ENCODE measurements around the gene NRXN3.

Gene NRXN3

DNA sequence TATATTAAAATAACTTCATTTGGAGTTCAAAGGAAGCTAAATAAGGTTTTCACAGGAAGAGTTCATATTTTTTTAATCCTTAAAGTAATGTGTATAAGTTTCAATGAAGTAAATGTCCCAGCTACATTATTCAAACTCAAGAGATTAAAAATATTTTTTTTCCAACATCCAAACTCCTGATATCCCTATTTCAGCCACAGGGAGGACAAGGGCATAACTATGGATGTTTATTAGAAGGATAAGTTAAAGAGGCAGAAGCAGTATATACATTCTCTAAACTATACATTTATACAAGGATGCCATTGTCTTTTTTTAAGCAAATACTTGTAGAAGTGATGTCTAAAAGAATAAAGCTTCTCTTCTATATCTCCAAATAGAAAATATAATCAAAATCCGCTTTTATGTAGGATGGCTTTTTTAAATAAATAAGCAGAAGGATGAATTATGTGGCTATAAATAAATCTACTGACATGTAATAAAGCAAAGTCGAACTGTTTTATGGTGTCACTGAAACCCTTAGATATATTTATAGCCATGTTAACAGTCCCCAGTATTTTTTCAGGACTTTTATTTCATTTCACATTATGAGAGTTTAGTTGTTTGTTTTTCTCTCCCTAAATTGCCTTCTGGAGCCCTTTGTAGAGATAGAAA, 1104.6 kb downstream of the NRXN3 start:
- no peak for DNase-seq

DNA sequence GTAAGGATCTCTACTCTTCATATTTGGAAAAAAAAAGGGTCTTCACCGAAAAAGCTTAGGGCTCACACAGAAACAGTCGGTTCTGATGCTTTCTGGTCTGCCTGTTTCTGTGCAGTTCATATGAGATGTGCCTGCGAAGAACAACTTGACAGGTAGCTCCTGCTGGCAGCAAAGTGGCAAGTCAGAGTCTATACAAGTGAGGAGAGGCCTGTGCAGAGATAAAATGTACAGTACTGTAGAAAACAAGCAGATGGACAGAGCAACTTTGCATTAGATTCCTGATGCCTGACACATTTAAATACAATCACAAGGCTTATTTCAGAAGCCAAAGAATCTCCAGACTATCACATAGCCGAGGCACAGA, 1105.1 kb downstream of the NRXN3 start:
- no peak for DNase-seq

DNA sequence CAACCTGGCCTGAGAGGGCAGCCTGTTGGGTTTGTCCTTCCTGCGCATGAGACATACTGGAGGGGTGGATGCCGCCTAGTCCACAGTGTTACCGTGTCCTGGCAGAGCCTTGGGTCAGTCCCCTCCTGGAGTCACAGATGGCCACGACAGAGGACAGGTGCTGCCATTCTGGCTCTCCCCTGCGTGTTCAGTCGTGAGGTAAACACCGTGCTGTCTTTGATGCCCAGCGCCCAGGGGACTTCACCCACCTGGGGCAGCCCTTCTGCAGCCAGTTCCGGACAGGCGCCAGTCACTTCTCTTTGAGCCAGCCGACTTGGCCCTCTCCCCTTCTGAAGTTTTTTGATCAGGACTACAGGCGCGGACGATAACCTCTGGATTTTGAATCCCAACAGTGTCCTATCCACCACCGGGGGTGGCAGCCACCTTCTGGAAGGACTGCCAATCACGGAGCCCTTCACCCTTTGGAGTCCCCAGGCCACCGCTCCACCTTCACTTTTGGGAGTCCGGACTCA, 1108.2 kb downstream of the NRXN3 start:
- no peak for DNase-seq

DNA sequence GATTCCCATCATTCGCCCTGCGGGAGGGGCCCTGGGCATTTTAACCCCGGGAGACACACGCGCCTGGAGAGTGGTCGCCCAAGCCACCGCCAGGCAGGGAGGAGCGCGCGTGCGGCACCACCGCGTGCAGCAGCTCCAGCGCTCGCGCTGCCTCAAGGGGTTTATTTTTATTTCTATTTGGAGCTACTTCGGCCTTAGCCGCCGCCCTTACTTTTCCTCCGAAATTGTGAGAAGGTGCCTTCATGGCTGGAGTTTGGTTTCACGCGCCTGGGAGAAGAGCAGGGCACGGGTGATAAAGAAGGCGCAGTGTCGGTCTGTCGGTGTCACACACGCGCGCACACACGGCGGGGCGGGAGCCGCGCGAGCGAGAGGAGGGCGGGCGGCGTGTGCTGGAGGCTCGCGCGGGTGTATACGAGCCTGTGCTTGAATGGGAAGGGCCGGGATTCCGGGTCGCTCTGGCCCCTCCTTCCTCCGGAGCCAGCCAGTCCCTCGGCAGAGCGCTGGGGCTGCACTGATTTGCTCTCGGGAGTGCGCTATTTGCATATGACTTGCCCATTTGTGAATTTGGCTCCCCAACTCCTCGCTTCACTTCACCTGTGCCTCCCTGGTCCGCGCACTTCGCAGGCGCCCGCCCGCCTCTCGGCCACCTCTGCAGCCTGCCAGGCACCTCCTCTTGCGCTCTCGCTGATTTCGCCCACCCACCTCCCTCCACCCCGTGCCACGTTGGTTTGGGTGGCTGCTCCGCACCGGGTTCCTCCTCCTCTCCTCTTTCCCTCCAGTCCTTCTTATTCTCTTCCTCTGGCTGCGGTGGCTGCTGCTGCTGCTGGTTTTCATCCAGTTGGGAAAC, 1108.8 kb downstream of the NRXN3 start:
- DNase-seq = no peak

DNA sequence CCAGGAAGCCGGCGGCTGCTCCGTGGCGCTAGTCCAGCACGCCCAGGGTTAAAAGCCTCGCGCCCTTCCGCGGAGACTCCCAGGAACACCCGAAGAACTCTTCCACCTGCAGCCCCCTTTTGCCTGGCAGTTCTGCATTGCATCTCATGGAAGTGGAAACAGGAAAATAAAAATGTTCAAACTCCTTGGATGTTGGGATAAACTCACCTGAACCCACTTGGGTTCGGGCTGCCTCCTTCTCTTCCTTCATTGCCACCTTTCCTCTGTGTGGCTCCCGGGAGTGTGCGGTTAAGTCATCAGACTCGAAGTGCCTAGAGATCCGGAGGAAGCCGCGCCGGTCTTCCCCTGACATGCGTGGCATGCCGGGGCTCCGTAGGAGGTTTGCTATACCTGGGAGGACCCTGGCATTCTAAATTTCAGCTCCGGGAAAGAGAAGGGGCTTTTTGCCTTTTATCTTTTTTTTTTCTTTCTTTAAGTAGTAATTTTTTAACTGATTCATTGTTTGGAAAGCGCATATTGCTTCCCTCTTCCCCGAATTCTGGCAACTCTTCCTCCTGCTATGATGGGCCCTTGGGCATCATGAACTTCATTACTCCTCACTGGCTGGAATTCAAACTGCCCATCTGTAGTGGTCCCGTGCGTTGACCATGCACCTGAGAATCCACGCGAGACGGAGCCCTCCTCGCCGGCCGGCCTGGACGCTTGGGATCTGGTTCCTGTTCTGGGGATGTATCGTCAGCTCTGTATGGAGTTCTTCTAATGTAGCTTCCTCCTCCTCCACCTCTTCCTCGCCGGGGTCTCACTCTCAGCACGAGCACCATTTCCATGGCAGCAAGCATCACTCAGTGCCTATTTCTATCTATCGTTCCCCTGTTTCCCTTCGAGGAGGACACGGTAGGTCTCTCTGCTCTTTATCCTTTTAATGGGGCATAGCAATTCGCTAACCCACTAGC, 1109.7 kb downstream of the NRXN3 start:
- DNase-seq = no peak

DNA sequence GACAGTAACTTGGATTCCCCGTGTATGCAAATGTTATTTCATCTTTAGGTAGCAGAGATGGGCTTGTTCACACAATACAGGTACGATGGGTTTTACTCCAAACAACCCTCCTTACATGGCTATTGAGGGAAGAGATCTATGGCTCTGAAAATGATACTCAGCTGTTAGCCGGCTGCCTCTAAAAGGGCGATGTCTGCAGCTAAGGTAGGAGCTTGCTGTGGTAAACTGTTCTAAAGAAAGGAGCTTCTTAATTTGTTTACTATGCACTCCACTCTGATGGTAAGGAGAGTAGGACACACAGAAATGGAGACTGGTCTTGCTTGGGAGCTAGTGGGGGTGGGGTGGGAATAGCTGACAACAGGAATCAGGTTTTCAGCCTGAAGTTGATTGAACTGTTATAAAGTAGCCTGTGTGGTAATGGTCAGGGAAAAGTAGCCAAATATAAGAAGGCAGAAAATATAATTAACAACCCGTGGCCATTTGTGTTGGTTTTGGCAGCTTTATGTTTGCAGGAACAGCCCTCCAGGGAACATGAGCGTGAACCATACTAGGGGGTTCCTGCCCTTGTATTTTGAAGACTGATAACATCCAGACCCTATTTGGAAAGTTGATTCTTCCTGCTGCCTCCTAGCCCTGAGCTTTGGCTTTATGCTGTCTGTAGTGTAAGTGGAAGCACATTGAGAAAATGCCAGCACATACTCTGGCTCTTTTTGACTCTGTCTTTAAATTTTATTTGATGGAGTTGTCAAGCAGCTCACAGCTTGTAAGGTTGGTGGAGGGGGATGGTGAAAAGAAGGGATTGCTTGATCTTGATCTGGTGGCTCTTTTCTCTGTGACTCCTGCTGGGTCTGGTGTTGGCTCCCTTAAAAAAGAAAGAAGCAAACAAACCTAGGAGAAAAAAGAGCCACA, 1111.3 kb downstream of the NRXN3 start:
- no peak for DNase-seq

DNA sequence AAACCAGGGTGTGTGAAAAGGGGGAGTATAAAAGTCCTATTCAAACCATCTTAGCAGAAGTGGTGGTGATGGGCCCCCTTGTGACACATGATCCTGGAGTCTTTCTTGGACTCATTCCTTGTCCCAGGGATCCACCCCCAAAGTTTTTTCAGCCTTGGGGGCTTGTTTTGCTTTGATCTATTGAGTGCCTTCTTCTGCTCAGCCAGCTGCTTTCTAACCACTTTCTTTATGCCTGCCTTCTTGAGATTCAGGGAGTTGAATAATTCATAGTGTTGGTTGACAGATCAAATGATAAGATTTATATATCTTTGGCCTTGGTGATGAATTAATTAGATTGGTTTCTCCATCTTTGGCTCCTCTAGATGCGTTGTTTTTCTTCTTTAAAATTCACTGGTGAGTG, 1114.4 kb downstream of the NRXN3 start:
- DNase-seq = no peak

DNA sequence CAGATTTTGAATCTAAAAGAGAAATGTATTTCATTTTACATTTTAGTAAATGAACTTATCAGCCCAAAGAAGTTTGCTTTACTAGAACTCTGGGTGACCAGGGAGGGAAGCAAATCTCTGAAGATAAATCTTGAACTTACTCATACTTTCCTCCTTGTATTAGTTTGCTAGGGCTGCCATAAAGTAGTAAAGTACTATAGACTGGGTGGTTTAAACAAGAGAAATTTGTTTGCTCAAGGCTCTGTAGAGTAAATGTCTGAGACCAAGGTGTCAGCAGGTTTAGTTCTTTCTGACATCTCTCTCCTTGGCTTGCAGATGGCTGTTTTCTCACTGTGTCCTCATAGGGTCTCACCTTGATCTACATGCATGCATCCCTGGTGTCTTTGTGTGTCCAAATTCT, 1115.1 kb downstream of the NRXN3 start:
- no peak for DNase-seq

DNA sequence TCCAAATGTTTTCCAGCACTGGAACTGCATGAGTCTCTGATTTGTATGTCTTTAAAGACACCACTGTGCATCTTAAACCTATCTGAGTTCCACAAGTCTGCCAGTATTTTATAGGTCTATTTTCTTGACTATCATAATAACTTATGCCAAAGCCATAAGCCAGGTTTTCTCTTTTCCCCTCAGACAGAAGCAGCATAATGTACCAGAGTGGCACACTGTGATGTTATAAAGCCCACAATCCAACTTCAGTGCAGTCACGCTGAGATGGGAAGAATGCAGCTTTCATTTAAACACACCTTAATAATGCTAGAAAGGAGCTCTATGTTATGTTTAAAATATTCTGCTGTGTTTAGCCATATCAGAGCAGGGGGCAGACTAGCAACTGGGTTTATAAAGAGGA, 1117.8 kb downstream of the NRXN3 start:
- DNase-seq = no peak

DNA sequence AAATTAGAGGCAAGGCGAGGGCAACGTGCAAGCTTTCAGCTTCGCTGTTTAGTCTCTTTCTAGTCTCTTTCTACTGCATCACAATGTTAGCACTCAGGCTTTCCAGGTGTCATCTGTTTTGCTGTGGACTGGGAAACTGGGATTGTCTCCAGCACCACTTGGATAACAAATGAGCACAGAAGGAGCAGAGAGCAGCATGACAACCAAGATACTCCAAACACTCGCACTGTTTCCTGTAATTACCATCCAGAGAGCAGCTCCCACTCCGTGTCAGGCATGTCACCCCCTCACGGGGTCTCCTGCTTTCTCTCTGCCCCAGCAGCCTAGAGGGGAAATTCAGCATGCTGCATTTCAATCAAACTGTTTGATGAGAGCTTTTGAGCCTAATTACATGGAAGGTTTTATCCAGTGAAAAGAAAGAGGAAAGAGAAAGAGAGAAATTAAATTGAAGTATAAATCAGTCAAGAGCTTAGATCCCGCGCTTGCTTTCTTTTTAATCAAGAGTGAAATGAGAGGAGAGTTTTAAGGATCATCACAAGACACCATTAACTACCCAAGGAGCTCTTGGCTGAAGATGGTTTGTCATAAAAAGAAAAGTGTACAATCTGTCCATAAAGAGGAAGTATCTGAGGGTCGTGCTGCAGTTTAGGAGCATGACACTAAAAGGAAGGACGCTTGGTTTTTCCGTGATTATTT, 1123.5 kb downstream of the NRXN3 start:
- no peak for DNase-seq

DNA sequence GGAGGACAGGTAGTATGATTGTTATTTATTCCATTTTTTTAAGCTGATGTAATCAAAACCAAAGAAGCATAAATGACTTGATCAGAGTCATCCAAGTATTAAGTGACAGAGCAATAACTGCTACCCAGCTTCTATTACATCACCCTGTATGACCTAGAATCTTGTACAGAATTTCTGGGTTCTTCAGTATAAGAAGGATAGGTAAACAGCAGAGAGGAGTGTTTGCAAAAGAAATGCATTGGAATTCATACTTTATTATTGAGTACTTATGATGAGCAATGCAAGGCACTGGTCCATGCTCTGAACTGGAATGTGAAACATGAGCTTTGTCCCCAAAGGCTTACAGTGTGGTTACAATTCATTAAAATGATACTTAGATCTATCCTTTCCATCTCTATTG, 1124.3 kb downstream of the NRXN3 start:
- DNase-seq = no peak

DNA sequence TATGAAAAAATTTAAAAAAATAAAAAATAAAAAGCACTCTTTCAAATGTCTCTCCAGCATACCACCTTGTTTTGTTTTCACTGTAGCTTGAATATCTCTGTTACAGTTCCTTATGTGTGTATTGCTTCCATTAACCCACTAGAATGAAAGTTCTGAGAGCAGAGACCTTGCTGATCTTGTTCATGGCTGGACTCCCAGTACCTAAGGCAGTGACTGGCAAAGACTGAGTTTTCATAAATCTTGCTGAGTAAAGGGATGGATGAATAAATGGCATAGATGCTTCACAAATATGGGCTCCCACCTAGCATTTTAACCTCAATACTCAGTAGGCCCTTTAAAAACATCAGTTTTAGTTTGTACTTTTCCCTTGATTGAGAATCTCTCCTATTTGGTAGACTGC, 1125.2 kb downstream of the NRXN3 start:
- DNase-seq = no peak

DNA sequence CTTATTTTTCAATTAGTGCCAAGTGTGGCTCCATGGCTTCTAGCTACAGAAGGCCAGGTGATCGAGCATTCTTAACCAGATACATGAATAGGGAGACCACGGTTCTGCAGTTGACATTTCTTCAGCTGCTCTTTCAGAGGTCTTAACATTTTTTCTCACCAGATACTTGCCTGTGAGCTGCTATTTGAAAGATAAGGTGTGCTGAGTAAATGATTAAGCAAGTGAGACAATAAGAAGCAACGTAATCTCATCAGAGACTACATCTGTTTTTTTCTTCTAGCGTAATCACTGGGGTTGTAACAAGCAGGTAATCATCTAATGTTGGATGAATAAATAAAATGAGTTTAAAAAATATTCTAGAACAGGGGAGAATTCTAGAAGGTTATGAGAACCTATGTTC, 1128.2 kb downstream of the NRXN3 start:
- DNase-seq = no peak

DNA sequence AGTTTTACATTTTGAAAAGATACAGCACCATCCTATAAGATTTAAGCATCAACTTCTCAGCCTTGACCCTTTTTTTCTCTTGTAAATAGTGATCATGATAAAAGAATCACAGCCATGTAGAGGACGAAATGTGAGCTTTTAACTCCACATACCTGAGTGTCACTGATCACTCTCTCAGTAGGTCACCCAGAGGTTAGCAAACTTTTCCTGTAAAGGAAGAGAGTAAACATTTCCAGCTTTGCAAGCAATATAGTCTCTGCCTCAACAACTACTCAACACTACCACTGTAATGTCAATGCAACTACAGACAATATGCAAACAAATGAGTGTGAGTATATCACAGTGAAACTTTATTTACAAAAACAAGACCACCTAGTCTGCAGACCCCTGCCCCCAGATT, 1129.0 kb downstream of the NRXN3 start:
- DNase-seq = no peak

DNA sequence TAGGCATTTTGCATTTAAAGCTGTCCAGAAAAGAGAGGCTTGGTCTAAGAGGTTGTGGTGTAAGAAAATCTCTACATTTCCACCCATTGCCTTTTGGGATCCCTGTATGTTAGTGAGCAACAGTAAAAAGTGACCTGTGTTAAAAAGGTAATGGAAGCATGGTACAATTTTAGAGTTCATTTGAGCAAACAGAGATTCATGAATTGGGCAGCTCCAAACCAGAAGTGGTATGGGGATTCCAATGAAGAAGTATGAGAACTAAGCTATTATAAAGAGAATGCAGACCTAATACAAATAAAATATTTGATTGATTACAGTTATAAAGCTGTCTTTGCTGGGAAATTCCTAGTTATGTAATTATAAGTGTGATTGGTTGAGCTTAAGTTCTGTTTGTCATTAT, 1134.1 kb downstream of the NRXN3 start:
- DNase-seq = no peak

DNA sequence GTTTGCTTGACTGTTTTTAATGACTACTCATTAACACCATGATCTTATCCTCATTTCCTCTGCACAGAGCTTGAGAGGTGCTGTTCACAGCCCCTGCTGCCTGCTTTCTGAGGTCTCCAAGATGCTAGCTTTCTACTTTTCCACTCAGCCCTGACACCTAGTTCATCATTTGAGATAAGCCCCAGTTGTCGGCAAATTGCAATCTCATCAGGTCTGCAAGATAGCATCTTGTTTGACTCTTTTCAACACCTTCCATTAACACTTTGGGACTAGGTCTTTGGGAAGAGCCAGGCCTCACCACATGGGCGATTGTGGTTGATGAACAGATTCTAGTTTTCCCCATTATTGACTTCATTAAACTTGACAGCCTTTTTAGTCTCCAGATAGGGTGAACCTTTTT, 1136.4 kb downstream of the NRXN3 start:
- no peak for DNase-seq

DNA sequence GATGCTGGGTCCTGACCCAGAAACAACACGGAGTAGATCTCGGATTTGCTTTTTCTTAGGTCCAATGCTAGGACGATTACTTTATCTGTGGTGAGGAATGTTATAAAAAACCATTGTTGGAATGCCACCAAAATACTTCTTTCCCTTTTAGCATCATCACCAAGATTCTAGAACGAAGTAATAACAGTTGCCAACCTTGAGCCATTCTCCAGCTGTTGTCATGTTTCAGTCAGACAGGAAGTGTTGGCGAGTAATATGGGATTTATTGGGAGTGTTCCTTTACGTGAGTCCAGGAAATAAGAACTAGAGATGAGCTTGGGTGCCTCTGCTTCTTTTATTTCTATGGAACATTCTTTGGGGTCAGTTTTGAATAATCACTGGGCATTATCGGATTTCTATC, 1148.2 kb downstream of the NRXN3 start:
- no peak for DNase-seq

DNA sequence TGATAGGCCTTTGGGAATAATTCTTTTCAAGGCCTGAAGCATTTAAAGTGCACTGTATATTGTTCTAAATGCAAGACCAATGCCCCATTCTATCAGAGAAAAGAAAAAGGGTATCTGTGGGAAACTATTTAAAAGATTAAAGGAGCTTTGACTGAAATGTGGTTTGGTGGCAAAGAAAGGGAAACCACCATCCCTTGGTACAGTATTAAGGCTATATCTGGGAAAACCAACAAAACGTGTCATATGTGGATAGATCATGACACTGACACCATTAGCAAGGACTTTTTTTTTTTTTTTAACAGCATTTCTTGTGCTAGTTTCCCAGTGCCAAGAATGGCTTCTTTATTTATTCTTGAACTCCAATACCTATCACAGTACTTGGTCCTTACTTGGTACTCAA, 1150.4 kb downstream of the NRXN3 start:
- no peak for DNase-seq

DNA sequence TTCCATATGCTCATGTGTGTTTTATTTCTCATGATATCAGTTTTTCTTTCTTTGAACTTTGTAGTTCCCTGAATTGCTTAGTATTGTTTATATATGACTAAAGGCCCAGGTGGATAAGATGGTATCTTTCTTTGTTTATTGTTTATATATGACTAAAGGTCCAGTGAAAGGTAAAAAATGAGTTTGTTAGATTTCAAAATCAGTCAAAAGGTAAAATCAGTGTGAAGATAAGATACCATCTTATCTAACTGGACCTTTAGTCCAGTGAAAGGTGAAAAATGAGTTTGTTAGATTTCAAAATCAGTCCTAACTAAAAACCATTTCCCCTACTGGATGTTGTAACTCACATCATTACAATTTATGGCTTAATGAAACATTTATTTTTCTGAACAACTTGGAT, 1150.9 kb downstream of the NRXN3 start:
- no peak for DNase-seq

DNA sequence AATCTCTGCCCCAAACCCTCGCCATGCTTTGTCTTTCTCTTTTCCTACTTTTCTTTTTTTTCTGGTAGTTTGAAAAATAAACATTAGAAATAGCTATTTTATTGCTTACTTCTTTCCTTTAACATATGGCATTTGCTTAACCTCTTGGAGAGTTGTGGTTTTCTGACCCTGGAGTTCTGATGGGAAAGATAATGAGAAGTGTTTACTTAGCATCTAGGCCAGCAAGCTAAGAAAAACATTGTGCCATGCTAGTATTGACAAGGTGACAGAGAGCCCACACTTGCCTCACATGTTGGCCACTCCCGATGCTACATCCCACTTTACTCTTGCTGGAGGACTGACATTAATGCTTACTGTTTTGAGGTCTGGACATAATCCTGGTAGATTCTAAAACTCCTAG, 1154.9 kb downstream of the NRXN3 start:
- DNase-seq = no peak

DNA sequence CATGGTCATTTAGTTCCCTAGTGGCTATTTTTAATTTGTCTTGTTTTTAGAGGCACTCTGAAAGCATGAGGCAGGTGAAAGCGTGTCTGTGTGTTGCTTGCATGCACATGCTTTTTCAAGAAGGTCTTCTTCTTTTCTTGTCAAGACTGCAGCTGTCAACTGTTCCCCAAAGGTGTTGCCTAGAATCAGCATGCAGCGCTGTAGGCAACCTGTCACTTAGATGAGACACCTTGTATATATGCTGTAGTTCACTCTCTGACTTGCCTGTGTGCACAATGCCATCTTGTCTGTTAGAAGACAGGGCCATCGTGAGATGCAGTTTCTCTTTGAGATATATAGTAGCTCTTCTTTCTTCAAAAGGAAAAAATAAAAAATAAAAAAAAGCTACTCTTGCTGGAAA, 1155.4 kb downstream of the NRXN3 start:
- no peak for DNase-seq

DNA sequence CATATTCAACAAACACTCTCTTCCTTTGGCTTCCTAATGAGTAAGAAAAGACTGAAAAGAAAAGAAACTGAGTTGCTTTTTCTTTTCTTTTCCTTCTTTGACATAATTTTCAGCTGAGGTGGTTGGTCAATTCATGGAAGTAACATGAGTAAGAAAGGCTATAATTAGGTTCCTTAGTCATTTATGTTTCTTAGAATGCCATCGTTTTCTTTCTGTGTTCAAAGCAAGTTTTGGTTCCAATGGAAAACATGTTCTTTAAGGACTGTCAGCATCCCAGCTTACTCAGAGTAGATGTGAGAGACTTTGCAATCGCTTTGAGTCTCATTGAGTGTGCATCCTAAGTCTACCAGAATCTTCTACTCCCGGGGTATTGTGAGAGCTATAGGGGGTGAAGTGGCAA, 1158.7 kb downstream of the NRXN3 start:
- DNase-seq = no peak

All from activated effector memory CD4-positive, alpha-beta T cell treated with anti-CD3 and anti-CD28 coated beads, Interleukin-2, amount 50 U/mL, for 16 hours (primary cell).